Fibroblast of lung (primary cell): ENCODE data around the gene IRF7. TPM values are rescaled to one million over a fixed set of nuclear protein-coding genes. Genes with fewer than 3 reads are reported as not detected.

Source experiments
- DNase-seq, 2 donors: peaks; one replicate each; pipeline versions ENCODE4 v3.0.0 to v3.0.0-alpha.2; 2010; ENCODE audit warnings: low read depth in 2 of 2
- H2AFZ ChIP-seq: 2 replicates; pipeline ENCODE4 v1.5.1; 2012; ENCODE audit warnings: low read length, control low read depth, inconsistent platforms
- H3K27ac ChIP-seq: 2 replicates; pipeline ENCODE4 v1.5.1; 2011; ENCODE audit warnings: low read length, control low read depth; ENCODE audit not compliant: insufficient read depth
- H3K27me3 ChIP-seq: 2 replicates; pipeline ENCODE4 v1.5.1; 2011; ENCODE audit warnings: mild to moderate bottlenecking, low read length; ENCODE audit not compliant: control insufficient read depth, insufficient read depth
- H3K36me3 ChIP-seq: 2 replicates; pipeline ENCODE4 v1.5.1; 2011; ENCODE audit warnings: low read length; ENCODE audit not compliant: control insufficient read depth, insufficient read depth
- H3K4me1 ChIP-seq: 2 replicates; pipeline ENCODE4 v1.5.1; 2011; ENCODE audit warnings: low read length; ENCODE audit not compliant: control insufficient read depth, insufficient read depth; ENCODE audit errors: extremely low read depth
- H3K4me2 ChIP-seq: 2 replicates; pipeline ENCODE4 v1.5.1; 2011; ENCODE audit warnings: low read length, control low read depth; ENCODE audit not compliant: insufficient read depth; ENCODE audit errors: extremely low read depth
- H3K4me3 ChIP-seq, 4 experiments: fragments of 200-600 bp in 1 of 4; sonication (generic) in 1 of 4; replicated peaks in 1 of 4; 2 replicates each; pipeline ENCODE4 v1.5.1; 2011 to 2016; ENCODE audit warnings: low read length in 4 of 4, low read depth in 3 of 4, mild to moderate bottlenecking in 3 of 4, control low read depth in 2 of 4, inconsistent platforms in 1 of 4, mixed read lengths in 1 of 4; ENCODE audit not compliant: insufficient read depth in 1 of 4; ENCODE audit errors: control extremely low read depth in 1 of 4
- H3K79me2 ChIP-seq: 2 replicates; pipeline ENCODE4 v1.5.1; 2012; ENCODE audit warnings: mild to moderate bottlenecking, low read length, inconsistent platforms; ENCODE audit not compliant: control insufficient read depth, insufficient read depth
- H3K9ac ChIP-seq: 2 replicates; pipeline ENCODE4 v1.5.1; 2011; ENCODE audit warnings: mild to moderate bottlenecking, low read length, control low read depth; ENCODE audit not compliant: insufficient read depth
- H3K9me3 ChIP-seq: 2 replicates; pipeline ENCODE4 v1.5.1; 2012; ENCODE audit warnings: low read depth, low read length; ENCODE audit not compliant: control insufficient read depth, insufficient read depth
- H4K20me1 ChIP-seq: 2 replicates; pipeline ENCODE4 v1.5.1; 2011; ENCODE audit warnings: low read length; ENCODE audit not compliant: control insufficient read depth, insufficient read depth; ENCODE audit errors: extremely low read depth
- CTCF ChIP-seq, 2 donors: IDR thresholded peaks in 1 of 2; conservative IDR thresholded peaks in 1 of 2; 1 replicate in 1 of 2; 2 replicates in 1 of 2; pipeline ENCODE4 v1.5.1; 2011 to 2012; ENCODE audit warnings: low read length in 2 of 2, control low read depth in 1 of 2, inconsistent platforms in 1 of 2, low read depth in 1 of 2, mild to moderate bottlenecking in 1 of 2
- EZH2 ChIP-seq: IDR thresholded peaks from 2 replicates; pipeline ENCODE4 v1.5.1; 2012; ENCODE audit warnings: low read length, control low read depth, mild to moderate bottlenecking; ENCODE audit errors: missing control alignments
- polyA plus RNA-seq, 2 donors: library from polyadenylated mRNA; depleted of rRNA in 1 of 2; stranded (reverse) in 1 of 2; unstranded in 1 of 2; fragments of >200 nt; gene quantifications; 2 replicates each; pipeline ENCODE4 v1.2.1, GENCODE V29; 2011 to 2012; ENCODE audit warnings: missing spikeins in 1 of 2
- total RNA-seq: library from RNA; depleted of rRNA; stranded (reverse); fragments of >200 nt; gene quantifications from 2 replicates; pipeline ENCODE4 v1.2.1, GENCODE V29; 2014

IRF7 gene
- total and polyA plus RNA-seq, 2 donors (not counting 1 experiment from before 2014, with no cell fraction given), result 1.6 to 9.1 TPM

DNA sequence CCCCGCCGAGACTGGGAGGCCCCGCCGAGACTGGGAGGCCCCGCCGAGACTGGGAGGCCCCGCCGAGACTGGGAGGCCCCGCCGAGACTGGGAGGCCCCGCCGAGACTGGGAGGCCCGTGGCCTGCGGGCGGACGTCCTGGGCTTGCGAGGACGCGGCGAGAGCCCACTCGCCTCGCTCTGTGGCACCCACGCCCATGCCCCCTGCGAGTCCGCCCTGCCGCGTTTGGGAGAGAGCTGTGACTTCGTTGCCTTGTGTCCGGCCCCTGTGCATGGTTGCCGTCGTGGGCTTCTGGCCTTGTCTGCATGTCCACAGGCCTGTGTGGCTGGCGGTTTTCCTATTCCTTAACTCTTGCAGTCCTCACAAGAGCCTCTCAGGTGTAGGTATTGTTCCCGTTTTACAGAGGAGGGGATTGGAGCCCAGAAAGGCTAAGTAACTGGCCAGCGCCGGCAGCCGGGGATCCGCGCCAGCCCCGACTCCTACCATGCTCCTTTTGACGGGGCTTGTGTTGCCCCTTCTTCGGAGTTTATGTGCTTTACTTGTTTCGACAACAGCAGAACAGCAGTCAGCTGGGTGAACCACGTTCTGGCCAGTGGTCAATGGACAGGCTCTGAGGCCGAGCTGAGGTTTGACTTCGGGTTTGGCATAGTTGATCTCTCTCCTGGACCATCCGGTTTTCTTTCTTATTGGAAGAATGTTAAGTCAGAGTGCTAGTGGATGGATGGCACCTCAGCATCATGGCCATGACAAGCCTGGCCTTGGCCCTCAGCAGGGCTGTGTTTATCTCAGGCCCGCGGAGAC is 38.7 kb downstream of the IRF7 start:
- Histone ChIP-seq H3K4me3 (peak overlapping the region; percentile 76 to 96 (median 95)), H3K27me3 (no peaks in the 10 kb centered on the region), H3K4me1 (peaks cover 3% of the 10 kb centered on the region), H3K79me2 (peaks cover 52% of the 10 kb centered on the region), H3K9me3 (no peaks in the 10 kb centered on the region), H4K20me1 (no peaks in the 10 kb centered on the region), H3K27ac (peak overlapping the region; percentile 90), H3K4me2 (peak overlapping the region; percentile 95), H2AFZ (no peak overlapping the region), H3K9ac (peak overlapping the region; percentile 98), H3K36me3 (peaks cover 7% of the 10 kb centered on the region)
- DNase-seq, result peak in 1 of 2 donors; percentile 17
- TF ChIP-seq CTCF (conservative IDR thresholded peaks at IDR 0.05 in 1 of 2, IDR thresholded peaks at IDR 0.05 in 1 of 2; ENCODE audit: low read depth in 1 of 2, low read length in 2 of 2) (no peak), EZH2 (no peak)

DNA sequence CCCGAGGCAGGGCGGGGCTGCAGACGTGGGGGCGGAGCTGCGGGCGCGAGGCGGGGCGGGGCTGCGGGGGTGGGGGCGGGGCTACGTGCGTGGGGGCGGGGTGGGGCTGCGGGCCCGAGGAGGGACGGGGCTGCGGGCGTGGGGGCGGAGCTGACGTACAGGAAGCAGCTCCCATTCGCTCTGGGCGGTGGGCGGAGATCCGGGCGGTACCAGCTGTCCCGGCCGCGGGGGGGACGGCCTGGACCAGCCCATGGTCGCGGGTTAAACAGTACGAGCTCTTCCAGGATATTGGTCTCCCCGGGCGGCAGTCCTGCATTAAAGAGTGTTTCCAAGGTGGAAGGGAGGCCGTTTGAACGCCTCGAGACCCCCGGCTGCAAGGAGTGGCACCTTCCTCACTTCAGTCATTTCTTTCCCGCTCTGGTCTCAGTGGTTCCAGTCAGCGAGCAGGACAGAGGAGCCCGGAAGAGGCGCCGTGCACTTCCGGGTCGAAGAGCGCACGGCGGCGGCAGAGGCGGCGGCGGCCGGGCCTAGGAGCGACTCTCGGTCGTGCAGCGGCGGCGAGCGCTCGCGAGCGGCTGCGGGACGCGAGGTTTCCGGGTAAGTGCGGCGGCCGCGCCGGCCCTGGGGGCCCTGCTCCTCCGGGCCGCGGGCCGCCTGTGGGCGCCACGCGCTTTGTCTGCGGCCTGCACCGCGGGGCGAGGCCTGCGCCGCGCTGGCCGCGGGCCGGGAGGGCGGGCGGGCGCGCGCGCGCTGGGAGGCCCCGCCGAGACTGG is 39.6 kb downstream of the IRF7 start, which contains the start of gene PHRF1:
Gene PHRF1 (plus strand): TSS at position 475 of the 773 bp plus-strand sequence. CDS start 5,043 bp downstream, outside the sequence.
- peak within 1 kb of the TSS; percentile 99 for H3K27ac ChIP-seq
- H3K4me1 ChIP-seq, result peaks cover 3% of the 10 kb centered on the region
- no peaks in the 10 kb centered on the region for H3K27me3 ChIP-seq
- H3K9ac ChIP-seq, result peak within 1 kb of the TSS; percentile 98
- no peaks in the 10 kb centered on the region for H4K20me1 ChIP-seq
- H3K9me3 ChIP-seq, result no peaks in the 10 kb centered on the region
- peaks cover 44% of the 10 kb centered on the region for H3K79me2 ChIP-seq
- TF ChIP-seq CTCF (conservative IDR thresholded peaks at IDR 0.05 in 1 of 2, IDR thresholded peaks at IDR 0.05 in 1 of 2; ENCODE audit: low read depth in 1 of 2, low read length in 2 of 2) (no peak), EZH2 (no peak)
- peak within 1 kb of the TSS; percentile 97 for H3K4me2 ChIP-seq
- DNase-seq, result peak; percentile 93 to 96
- H2AFZ ChIP-seq, result peak within 1 kb of the TSS; percentile 97
- peaks cover 3% of the 10 kb centered on the region for H3K36me3 ChIP-seq
- H3K4me3 ChIP-seq, result peak within 1 kb of the TSS; percentile 76 to 96 (median 95)
